22Rv1 (cell line): ENCODE data around the gene TBCA.

Experiments used
- CTCF ChIP-seq: fragments of 450-650 bp; IDR thresholded peaks from 2 replicates; pipeline ENCODE4 v1.5.1; 2017; ENCODE audit warnings: mild to moderate bottlenecking
- ZFX ChIP-seq: fragments of 450-650 bp; IDR thresholded peaks from 2 replicates; pipeline ENCODE4 v1.6.1; 2017; ENCODE audit warnings: antibody characterized with exemption, borderline replicate concordance

- no peak for TF ChIP-seq ZFX
- no peak for TF ChIP-seq CTCF
These were observed 130.0 kb downstream of the TBCA start for GRCh38 chr5:77645995-77646639.
